A204.1 (cell line): ENCODE data around the gene TM2D1.
"Not testable (repeated sequence)": the region's sequence is repeated elsewhere in the genome, so short reads cannot be mapped to it uniquely, and the experiment has no call there.

Source experiments
- FAIRE-seq: peaks from 2 replicates; lab custom pipeline; 2012; peaks lifted over from hg19 to GRCh38; lab: Jason Lieb, UNC

TM2D1 gene

GRCh38 chr1:61718996-61719663, 5.8 kb downstream of the TM2D1 start:
- not testable (repeated sequence) for FAIRE-seq

DNA sequence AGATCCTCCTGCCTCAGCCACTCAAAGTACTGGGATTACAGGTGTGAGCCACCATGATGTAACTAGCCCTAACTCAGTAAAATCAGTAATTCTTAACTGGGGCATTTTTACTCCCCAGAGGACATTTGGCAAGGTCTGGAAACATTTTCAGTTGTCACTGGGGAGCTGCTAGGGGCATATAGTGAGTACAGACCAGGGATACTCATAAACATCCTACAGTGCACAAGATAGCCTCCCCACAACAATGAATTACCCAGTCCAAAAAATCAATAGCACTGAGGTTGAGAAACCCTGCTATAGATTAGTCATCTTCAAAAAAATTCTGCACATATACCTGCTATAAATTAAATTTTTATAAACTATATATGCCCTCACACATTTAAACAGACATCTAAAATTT, 13.0 kb downstream of the TM2D1 start:
- FAIRE-seq: no peak

- not testable (repeated sequence) for FAIRE-seq
Observed at GRCh38 chr1:61711257-61711656, 13.7 kb downstream of the TM2D1 start.

DNA sequence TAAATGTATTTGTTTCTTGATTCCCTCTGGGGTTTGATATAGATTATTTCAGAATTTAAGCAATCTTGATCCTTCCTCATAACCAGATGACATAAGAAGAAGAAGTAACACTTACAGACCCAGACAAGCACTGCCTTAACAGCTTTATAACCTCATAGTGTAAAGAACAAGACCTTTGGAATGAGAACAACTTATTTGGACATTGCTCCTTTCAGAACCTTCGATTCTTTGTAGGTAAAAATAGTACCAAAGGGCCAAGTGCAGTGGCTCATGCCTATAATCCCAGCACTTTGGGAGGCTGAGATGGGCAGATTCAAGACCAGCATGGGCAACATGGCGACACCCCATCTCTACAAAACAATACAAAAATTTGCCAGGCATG, 15.0 kb downstream of the TM2D1 start:
- no peak for FAIRE-seq

DNA sequence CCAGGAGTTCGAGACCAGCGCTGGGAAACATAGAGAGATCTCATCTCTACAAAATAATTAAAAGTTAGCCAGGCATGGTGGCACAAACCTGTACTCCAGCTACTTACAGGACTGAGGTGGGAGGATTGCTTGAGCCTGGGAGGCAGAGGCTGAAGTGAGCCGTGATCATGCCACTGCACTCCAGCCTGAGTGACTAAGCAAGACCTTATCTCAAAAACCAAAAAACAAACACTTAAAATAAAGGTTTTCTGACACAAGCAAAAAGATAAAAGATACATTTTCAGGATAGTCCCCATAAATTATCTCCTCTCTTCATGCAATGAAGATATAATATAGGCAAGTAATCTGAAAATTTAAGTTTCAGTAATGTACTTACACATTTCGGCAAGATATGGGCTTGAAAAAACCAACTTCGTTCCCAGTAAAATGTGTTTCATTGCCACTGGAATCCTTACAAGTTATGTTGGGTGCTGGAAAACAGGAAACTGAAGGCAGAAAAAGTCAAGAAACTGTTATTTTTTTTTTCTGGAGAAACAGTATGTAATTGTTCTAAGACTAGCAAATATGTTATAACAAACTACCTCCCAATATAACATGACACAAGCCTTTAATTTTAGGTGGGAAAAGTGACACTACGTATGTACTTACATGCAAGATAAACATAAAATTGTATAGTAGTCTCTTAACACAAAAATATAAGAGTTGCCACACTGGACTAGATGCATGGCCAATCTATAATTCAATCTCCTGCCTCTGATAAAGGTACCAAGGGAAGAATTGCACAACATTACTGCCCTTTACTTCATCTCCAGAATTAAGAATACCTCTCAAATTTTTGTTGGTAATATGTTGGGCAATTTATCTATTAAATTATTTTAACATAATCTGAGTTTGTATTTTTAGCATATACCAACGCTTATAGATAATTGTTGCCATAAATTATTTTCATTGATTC, 15.7 kb downstream of the TM2D1 start:
- no peak for FAIRE-seq

GRCh38 chr1:61699911-61700851, 24.8 kb downstream of the TM2D1 start:
- FAIRE-seq: no peak

DNA sequence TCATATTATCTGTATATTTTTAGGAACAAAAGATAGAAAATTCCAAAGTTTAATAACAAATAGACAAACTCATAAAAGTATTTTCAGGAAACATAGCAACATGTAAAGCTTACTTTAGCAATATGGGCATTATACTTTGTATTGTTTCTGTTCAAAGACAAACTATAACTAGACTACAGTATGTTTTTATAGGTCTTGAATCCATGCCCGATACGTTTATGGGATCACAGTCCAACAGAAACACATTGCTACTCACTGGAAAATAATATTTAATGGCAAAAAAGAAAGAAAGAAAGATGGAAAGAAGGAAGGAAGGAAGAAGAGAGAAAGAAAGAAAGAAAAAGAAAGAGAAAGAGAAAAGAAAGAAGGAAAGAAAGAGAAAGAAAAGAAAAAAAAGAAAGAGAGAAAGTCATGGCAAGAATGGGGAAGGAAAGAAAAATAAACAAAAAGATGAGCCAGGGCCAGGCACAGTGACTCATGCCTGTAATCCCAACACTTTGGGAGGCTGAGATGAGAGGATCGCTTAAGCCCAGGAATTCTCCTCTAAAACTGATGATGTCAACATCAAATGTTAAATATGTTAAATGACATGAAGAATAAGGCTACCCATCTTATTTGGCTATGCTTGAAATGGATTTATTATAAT, 32.7 kb downstream of the TM2D1 start:
- no peak for FAIRE-seq

- FAIRE-seq: no peak
Observed at GRCh38 chr1:61687901-61688300, 37.0 kb downstream of the TM2D1 start.

GRCh38 chr1:61682891-61683290, 42.0 kb downstream of the TM2D1 start:
- no peak for FAIRE-seq

GRCh38 chr1:61680500-61680899, 44.4 kb downstream of the TM2D1 start:
- FAIRE-seq: no peak

DNA sequence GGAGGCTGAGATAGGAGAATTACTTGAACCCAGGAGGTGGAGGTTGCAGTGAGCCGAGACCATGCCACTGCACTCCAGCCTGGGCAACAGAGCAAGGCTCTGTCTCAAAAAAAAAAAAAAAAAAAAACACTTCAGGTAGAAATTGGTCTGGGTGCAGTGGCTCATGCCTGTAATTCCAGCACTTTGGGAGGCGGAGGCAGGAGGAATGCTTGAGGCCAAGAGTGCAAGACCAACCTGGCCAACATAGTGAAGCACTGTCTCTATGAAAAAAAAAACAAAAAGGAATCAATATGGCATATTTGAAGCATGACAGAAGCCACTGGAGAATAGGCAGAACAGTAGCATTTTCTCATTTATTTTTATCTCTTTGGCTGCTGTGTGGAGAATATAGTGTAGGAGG, 48.1 kb downstream of the TM2D1 start:
- FAIRE-seq: not testable (repeated sequence)

DNA sequence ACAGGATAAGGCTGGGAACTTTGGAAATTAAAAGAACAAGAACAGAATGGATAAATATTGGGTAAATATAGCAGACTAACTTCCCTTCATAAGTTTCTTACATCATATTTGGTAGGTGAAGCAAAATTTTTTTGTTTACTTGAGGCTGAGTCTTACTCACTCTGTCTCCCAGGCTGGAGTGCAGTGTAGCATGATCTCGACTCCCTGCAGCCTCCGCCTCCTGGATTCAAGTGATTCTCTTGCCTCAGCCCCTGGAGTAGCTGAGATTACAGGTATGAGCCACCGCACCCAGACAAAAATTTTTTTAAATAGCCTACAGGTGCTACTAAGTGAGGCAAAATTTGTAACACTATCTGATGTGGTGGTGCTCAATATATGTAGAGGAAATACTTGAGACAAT, 50.7 kb downstream of the TM2D1 start:
- FAIRE-seq: no peak

DNA sequence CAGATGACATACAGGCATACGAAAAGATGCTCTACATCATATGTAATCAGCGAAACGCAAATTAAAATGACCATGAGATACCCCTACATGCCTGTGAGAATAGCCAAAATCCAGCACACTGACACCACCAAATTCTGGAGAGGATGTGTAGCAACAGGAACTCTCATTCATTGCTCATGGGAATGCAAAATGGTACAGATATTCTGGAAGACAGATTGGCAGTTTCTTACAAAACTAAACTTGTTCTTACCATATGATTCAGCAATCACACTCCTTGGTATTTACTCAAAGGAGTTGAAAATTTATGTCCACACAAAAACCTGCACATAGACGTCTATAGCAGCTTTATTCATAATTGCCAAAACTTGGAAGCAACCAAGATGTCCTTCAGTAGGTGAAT, 52.6 kb downstream of the TM2D1 start:
- no peak for FAIRE-seq

GRCh38 chr1:61670445-61670844, 54.5 kb downstream of the TM2D1 start:
- FAIRE-seq: no peak

GRCh38 chr1:61670016-61670415, 54.9 kb downstream of the TM2D1 start:
- FAIRE-seq: no peak

DNA sequence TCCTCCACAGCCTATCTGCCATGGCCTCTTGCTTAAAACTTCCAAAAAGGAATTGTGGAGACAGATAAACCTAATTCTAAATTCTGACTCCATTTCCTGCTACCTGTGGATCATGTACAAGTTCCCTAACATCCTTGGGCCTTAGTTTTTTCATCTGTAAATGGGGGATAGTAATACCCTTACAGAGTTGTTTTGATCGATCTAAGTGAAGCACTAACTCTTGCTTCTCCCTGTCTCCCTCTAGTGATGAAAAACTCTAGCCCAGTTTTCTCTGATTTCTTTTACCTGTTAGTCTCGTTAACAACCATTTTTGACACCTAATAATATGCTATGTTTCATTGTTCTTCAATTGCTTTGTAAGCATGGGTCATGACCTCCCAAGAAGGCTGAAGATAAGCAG, 65.9 kb downstream of the TM2D1 start:
- FAIRE-seq: no peak

GRCh38 chr1:61655453-61655852, 69.5 kb downstream of the TM2D1 start:
- no peak for FAIRE-seq

DNA sequence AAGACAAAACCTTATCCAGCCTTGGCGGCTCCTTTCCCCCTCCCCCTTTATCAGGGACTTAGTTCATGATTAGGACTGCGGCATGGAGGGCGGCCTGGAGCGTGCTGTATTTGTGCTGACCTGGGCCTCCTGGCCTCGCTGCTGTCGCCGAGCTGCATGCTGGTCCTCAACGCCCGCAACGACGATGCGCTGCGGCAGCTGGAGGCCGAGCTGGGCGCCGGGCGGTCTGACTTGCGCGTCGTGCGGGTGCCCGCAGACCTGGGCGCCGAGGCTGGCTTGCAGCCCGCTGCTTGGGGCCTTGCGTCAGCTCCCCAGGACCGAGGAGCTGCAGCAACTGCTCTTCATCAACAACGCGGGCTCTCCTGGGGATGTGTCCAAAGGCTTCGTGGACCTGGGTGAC, 70.9 kb downstream of the TM2D1 start:
- FAIRE-seq: no peak

DNA sequence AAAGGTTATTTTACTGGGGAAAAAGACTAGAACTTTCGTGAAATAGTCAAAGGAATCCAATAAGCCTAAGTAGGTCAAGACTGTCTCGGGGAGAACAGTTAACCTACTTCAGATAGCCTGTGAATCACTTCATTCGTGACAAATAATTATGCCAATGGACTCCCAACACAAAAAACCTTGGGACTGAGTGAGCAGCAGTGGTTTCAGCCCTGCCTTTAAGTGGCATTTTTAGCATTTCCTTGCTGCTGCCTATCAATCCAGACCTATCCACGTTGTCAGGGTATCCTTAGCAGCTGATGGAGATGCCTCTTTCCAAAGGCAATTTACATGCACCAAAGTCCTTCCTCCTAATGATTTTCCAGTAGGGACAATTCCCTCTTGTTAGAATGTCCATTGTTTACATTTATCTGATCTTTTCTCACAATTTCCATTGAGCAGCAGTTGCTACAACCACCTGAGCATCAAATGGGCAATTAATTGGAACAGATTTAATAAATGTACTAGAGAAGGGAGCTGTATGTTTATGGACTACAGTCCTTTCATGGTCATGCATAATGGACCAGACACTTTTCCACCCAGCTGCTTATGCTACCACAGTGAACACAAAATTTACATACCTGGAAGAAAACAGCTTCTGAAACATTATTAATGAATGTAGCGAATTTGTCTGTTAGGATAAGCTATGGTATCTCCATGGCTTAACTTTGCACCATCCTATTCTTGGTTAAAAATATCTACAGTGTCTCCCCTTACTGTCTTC, 75.8 kb downstream of the TM2D1 start:
- FAIRE-seq: no peak

- no peak for FAIRE-seq
Observed at GRCh38 chr1:61647142-61647541, 77.8 kb downstream of the TM2D1 start.

GRCh38 chr1:61645476-61645875, 79.5 kb downstream of the TM2D1 start:
- no peak for FAIRE-seq
